ENCODE measurements around the gene HSPB3.
"Not testable (repeated sequence)": the region's sequence is repeated elsewhere in the genome, so short reads cannot be mapped to it uniquely, and the experiment has no call there.

Gene HSPB3

GRCh38 chr5:54484219-54484894, 28.9 kb downstream of the HSPB3 start:
- no peak for DNase-seq (ENCODE audit: low read depth)
- H3K4me3 ChIP-seq (ENCODE audit: low read depth, low read length), result no peak overlapping the region
- TF ChIP-seq POLR2A (IDR thresholded peaks at IDR 0.05; ENCODE audit: extremely low read depth, insufficient read length), result no peak
- no peak for TF ChIP-seq CTCF (IDR thresholded peaks at IDR 0.05; ENCODE audit: low read depth, low read length)
- TF ChIP-seq MAX (IDR thresholded peaks at IDR 0.05; ENCODE audit: low read depth, low read length), result no peak

- not testable (repeated sequence) for DNase-seq (ENCODE audit: low read depth); H3K4me3 ChIP-seq (ENCODE audit: low read depth, low read length)
These were observed 30.2 kb downstream of the HSPB3 start for GRCh38 chr5:54485659-54486058.

- not testable (repeated sequence) for DNase-seq (ENCODE audit: low read depth)
These were observed 34.1 kb downstream of the HSPB3 start for GRCh38 chr5:54489648-54489979.

GRCh38 chr5:54491326-54491725, 35.8 kb downstream of the HSPB3 start:
- no peak for TF ChIP-seq MYC (IDR thresholded peaks at IDR 0.05; ENCODE audit: low read depth, low read length)
- TF ChIP-seq POLR2A (IDR thresholded peaks at IDR 0.05; ENCODE audit: extremely low read depth, insufficient read length), result no peak
- TF ChIP-seq CTCF (IDR thresholded peaks at IDR 0.05; ENCODE audit: low read depth, low read length), result no peak
- TF ChIP-seq MAX (IDR thresholded peaks at IDR 0.05; ENCODE audit: low read depth, low read length), result no peak
- no peak overlapping the region for H3K4me3 ChIP-seq (ENCODE audit: low read depth, low read length)
- no peak for DNase-seq (ENCODE audit: low read depth)

More at GRCh38 chr5:54489648-54489979, 34.1 kb downstream of the HSPB3 start:
- H3K4me3 ChIP-seq (ENCODE audit: low read depth, low read length), result not testable (repeated sequence)

- no peak overlapping the region for H3K4me3 ChIP-seq (ENCODE audit: low read depth, low read length)
- DNase-seq (ENCODE audit: low read depth), result no peak
- TF ChIP-seq CTCF (IDR thresholded peaks at IDR 0.05; ENCODE audit: low read depth, low read length) (no peak), MAX (IDR thresholded peaks at IDR 0.05; ENCODE audit: low read depth, low read length) (no peak), MYC (IDR thresholded peaks at IDR 0.05; ENCODE audit: low read depth, low read length) (no peak), POLR2A (IDR thresholded peaks at IDR 0.05; ENCODE audit: extremely low read depth, insufficient read length) (no peak)
These were observed 36.7 kb downstream of the HSPB3 start for GRCh38 chr5:54492178-54492577.

- no peak overlapping the region for H3K4me3 ChIP-seq (ENCODE audit: low read depth, low read length)
- no peak for TF ChIP-seq MAX (IDR thresholded peaks at IDR 0.05; ENCODE audit: low read depth, low read length)
- no peak for TF ChIP-seq CTCF (IDR thresholded peaks at IDR 0.05; ENCODE audit: low read depth, low read length)
- no peak for TF ChIP-seq MYC (IDR thresholded peaks at IDR 0.05; ENCODE audit: low read depth, low read length)
- no peak for TF ChIP-seq POLR2A (IDR thresholded peaks at IDR 0.05; ENCODE audit: extremely low read depth, insufficient read length)
- DNase-seq (ENCODE audit: low read depth), result no peak
These were observed 39.5 kb downstream of the HSPB3 start for GRCh38 chr5:54495027-54495426.
